Panc1 (cell line): ENCODE data around the gene SCRN1. TPM values are rescaled to one million over a fixed set of nuclear protein-coding genes. Genes with fewer than 3 reads are reported as not detected.
"Not testable (repeated sequence)": the region's sequence is repeated elsewhere in the genome, so short reads cannot be mapped to it uniquely, and the experiment has no call there.

ENCODE experiments used
- ATAC-seq: fragments of 200-7000 bp; cut with Tn5 transposase; 2 replicates; pipeline ENCODE4 v1.9.1; 2020; ENCODE audit warnings: mild to moderate bottlenecking, moderate library complexity
- BruUV-seq: library from RNA; stranded (reverse); fragments of 400-500 nt; replicated peaks from 2 replicates; lab custom pipeline; 2021; lab: Mats Ljungman, UMichigan
- CTCF ChIA-PET: fragments of 300-600 bp; sonication (Branson Sonifier 250); formaldehyde crosslinking; loops from one replicate; lab custom pipeline; 2022; ENCODE audit warnings: antibody characterized with exemption; lab: Charles Lee
- POLR2A ChIA-PET: fragments of 300-600 bp; sonication (Branson Sonifier 250); formaldehyde crosslinking; loops from one replicate; lab custom pipeline; 2022; ENCODE audit warnings: antibody characterized with exemption; lab: Charles Lee
- DNase-seq: peaks from one replicate; pipeline ENCODE4 v3.0.0-alpha.2; 2010; ENCODE audit warnings: low read depth, low spot score
- H3K27ac ChIP-seq: 2 replicates; pipeline ENCODE4 v1.5.1; 2011; ENCODE audit warnings: mild to moderate bottlenecking, low read length, inconsistent platforms
- H3K27me3 ChIP-seq: fragments of 200-500 bp; sonication (Bioruptor generic); 2 replicates; pipeline ENCODE4 v1.6.0; 2014; ENCODE audit warnings: low read length, inconsistent platforms; ENCODE audit not compliant: control insufficient read depth, insufficient read depth
- H3K36me3 ChIP-seq: fragments of 200-500 bp; sonication (Bioruptor generic); 2 replicates; pipeline ENCODE4 v1.5.1; 2014; ENCODE audit warnings: inconsistent platforms, mild to moderate bottlenecking, low read length, moderate library complexity; ENCODE audit not compliant: control insufficient read depth, insufficient read depth
- H3K4me1 ChIP-seq: 2 replicates; pipeline ENCODE4 v1.5.1; 2011; ENCODE audit warnings: inconsistent platforms, mild to moderate bottlenecking, low read length, moderate library complexity; ENCODE audit not compliant: control insufficient read depth, insufficient read depth
- H3K4me3 ChIP-seq, 2 experiments: 2 replicates each; pipeline ENCODE4 v1.5.1; 2011 to 2012; ENCODE audit warnings: low read depth in 2 of 2, low read length in 2 of 2, mild to moderate bottlenecking in 2 of 2, inconsistent platforms in 1 of 2, moderate library complexity in 1 of 2
- H3K9me3 ChIP-seq: fragments of 200-500 bp; sonication (Bioruptor generic); 2 replicates; pipeline ENCODE4 v1.5.1; 2014; ENCODE audit warnings: low read depth, mild to moderate bottlenecking, inconsistent platforms, low read length, moderate library complexity; ENCODE audit not compliant: control insufficient read depth, insufficient read depth
- CTCF ChIP-seq: fragments of 450-650 bp; IDR thresholded peaks from 2 replicates; pipeline ENCODE4 v1.5.1; 2017; ENCODE audit warnings: mild to moderate bottlenecking
- POLR2AphosphoS5 ChIP-seq: IDR thresholded peaks from 2 replicates; pipeline ENCODE4 v1.6.1; 2012; ENCODE audit warnings: mild to moderate bottlenecking, low read depth, low read length, moderate library complexity
- REST ChIP-seq, 2 experiments: IDR thresholded peaks; 2 replicates each; pipeline ENCODE4 v1.6.1; 2011 to 2012; ENCODE audit warnings: low read depth in 2 of 2, control low read depth in 1 of 2, low read length in 1 of 2, mild to moderate bottlenecking in 1 of 2, moderate library complexity in 1 of 2; ENCODE audit not compliant: insufficient read depth in 1 of 2
- SIN3A ChIP-seq: IDR thresholded peaks from 2 replicates; pipeline ENCODE4 v1.6.1; 2012; ENCODE audit warnings: low read depth, mild to moderate bottlenecking, low read length, moderate library complexity, borderline replicate concordance; ENCODE audit not compliant: insufficient read depth
- TCF7L2 ChIP-seq: IDR thresholded peaks from 2 replicates; pipeline ENCODE4 v1.6.1; 2011; ENCODE audit warnings: mild to moderate bottlenecking, low read depth, low read length, inconsistent platforms
- in situ Hi-C: cut with HindIII; loops from 2 replicates; pipeline ENCODE4 v1.10.0; 2016; ENCODE audit warnings: low sequenced_read_pairs, low pct_unique_long_range_greater_than_20kb
- intact Hi-C: fragments of 100-400 bp; cut with micrococcal nuclease; formaldehyde crosslinking; loops from one replicate; pipeline ENCODE4 v1.10.0; 2022; ENCODE audit not compliant: unreplicated experiment
- total RNA-seq: library from RNA; stranded (reverse); gene quantifications from one replicate; pipeline ENCODE4 v1.2.1, GENCODE V29; 2021; ENCODE audit not compliant: unreplicated experiment

SCRN1 gene
- total RNA-seq, 1 experiment from 2014 or later, result 189 TPM

- H3K27me3 ChIP-seq, result no peaks in the 10 kb centered on the region; the same call in 1 of the 2 replicates
- H3K36me3 ChIP-seq, result no peaks in the 10 kb centered on the region
- POLR2A ChIA-PET, result no interaction called here
- no peak for DNase-seq
- TF ChIP-seq REST (IDR thresholded peaks at IDR 0.05; ENCODE audit: insufficient read depth in 1 of 2, low read depth in 2 of 2, low read length in 1 of 2), result no peak
- TF ChIP-seq POLR2AphosphoS5, result no peak
- no peak for TF ChIP-seq CTCF
- TF ChIP-seq TCF7L2, result no peak
- TF ChIP-seq SIN3A, result no peak
- no TSS peak for BruUV-seq
- in situ Hi-C loops, result no loop called here
- CTCF ChIA-PET, result interaction anchor here (0.7 kb wide), 1 partner anchor 970 kb away, joined by 3 read pairs; no protein-coding TSS in a partner anchor
- intact Hi-C loops, result no loop called here
- no peak overlapping the region for H3K4me3 ChIP-seq
- H3K27ac ChIP-seq, result no peak overlapping the region
- ATAC-seq, result no peak
- no peaks in the 10 kb centered on the region for H3K4me1 ChIP-seq
- H3K9me3 ChIP-seq, result no peaks in the 10 kb centered on the region
Measured at GRCh38 chr7:29891766-29892165, 97.8 kb downstream of the SCRN1 start.

- H3K4me1 ChIP-seq, ATAC-seq, H3K27ac ChIP-seq, DNase-seq, CTCF ChIA-PET, H3K27me3 ChIP-seq, H3K9me3 ChIP-seq, BruUV-seq, intact Hi-C loops, POLR2A ChIA-PET, in situ Hi-C loops, H3K4me3 ChIP-seq, H3K36me3 ChIP-seq: not testable (repeated sequence)
Measured at GRCh38 chr7:29890786-29891185, 98.8 kb downstream of the SCRN1 start.

GRCh38 chr7:29890251-29890650 lies 99.3 kb downstream of the SCRN1 start:
- CTCF ChIA-PET, result interaction anchor here (0.7 kb wide), 1 partner anchor 15 kb away, joined by 5 read pairs; no protein-coding TSS in a partner anchor
- DNase-seq, result no peak
- no TSS peak for BruUV-seq

More at GRCh38 chr7:29890251-29890650, 99.3 kb downstream of the SCRN1 start:
- intact Hi-C loops, result no loop called here
- no peak for TF ChIP-seq CTCF
- no peak for TF ChIP-seq REST (IDR thresholded peaks at IDR 0.05; ENCODE audit: insufficient read depth in 1 of 2, low read depth in 2 of 2, low read length in 1 of 2)
- TF ChIP-seq TCF7L2, result no peak
- TF ChIP-seq POLR2AphosphoS5, result no peak
- no peak for TF ChIP-seq SIN3A
- ATAC-seq, result no peak
- Histone ChIP-seq H3K27me3 (no peaks in the 10 kb centered on the region; the same call in 1 of the 2 replicates), H3K27ac (no peak overlapping the region), H3K4me1 (no peaks in the 10 kb centered on the region), H3K4me3 (no peak overlapping the region), H3K36me3 (no peaks in the 10 kb centered on the region), H3K9me3 (no peaks in the 10 kb centered on the region)
- in situ Hi-C loops, result no loop called here
- POLR2A ChIA-PET, result interaction anchor here (0.6 kb wide), 1 partner anchor 1292 kb away, joined by 7 read pairs; no protein-coding TSS in a partner anchor
